ENCODE data around the gene VSIG2. TPM values are rescaled to one million over a fixed set of nuclear protein-coding genes. Genes with fewer than 3 reads are reported as not detected.

Gene VSIG2
- total RNA-seq, 4 donors from 2014 or later, result not detected

DNA sequence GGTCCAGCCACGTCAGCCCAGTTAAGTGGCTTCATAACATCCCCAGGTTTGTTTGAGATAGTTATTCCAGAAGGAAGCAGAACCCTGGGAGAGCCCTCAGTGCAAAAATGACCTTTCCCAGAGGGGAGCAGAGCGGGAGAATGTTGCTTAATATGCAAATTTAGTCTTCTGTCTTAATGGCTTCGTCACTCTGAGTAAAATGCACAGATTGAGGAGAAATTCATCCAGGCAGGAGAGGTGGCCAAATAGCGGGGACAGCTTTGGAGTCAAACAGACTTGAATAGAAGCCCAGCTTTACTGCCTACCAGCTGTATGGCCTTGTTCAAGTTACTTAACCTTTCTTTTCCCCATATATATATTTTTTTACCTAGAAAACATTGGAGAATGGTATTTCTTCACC, 24.6 kb downstream of the VSIG2 start:
- H3K9me3 ChIP-seq, result no peaks in the 10 kb centered on the region
- TF ChIP-seq CTCF (IDR thresholded peaks at IDR 0.05) (no peak), POLR2A (IDR thresholded peaks at IDR 0.05) (no peak)
- no peaks in the 10 kb centered on the region for H3K36me3 ChIP-seq
- no peak overlapping the region for H3K4me3 ChIP-seq
- no peak for DNase-seq
- H3K4me1 ChIP-seq, result peaks cover 0 to 10% (median 2%) of the 10 kb centered on the region in 4 donors
- H3K27me3 ChIP-seq, result no peaks in the 10 kb centered on the region
- H3K27ac ChIP-seq, result no peak overlapping the region

DNA sequence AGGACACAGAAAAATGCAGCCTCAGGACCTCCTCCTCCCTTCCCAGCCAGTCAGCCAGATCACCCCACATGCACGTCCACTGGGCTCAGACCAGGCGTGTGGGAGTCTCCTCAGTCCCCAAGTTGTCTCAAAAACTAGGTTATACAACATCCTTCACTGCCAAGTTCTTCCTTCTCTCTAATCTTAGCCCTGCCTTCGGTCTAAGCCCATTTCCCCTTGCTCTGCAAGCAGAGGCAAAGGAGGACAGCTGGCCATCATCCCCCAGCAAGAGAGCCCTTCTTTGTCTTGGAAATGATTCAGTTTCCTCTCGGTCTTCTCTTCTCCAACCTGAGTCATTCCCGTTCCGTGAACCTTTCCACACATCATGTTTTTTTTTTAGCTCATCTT, 26.3 kb downstream of the VSIG2 start:
- no peaks in the 10 kb centered on the region for H3K27me3 ChIP-seq
- peaks cover 0 to 10% (median 2%) of the 10 kb centered on the region in 4 donors for H3K4me1 ChIP-seq
- peak overlapping the region in 1 of 4 donors; percentile 22 for H3K27ac ChIP-seq
- DNase-seq, result no peak
- H3K4me3 ChIP-seq, result no peak overlapping the region
- H3K9me3 ChIP-seq, result no peaks in the 10 kb centered on the region
- H3K36me3 ChIP-seq, result no peaks in the 10 kb centered on the region
- no peak for TF ChIP-seq CTCF (IDR thresholded peaks at IDR 0.05)
- TF ChIP-seq POLR2A (IDR thresholded peaks at IDR 0.05), result no peak

GRCh38 chr11:124724979-124725718, 26.9 kb downstream of the VSIG2 start:
- no peak for TF ChIP-seq POLR2A (IDR thresholded peaks at IDR 0.05)
- no peak for TF ChIP-seq CTCF (IDR thresholded peaks at IDR 0.05)
- no peaks in the 10 kb centered on the region for H3K27me3 ChIP-seq
- peak overlapping the region in 2 of 4 donors; percentile 21 to 28 for H3K4me3 ChIP-seq
- no peaks in the 10 kb centered on the region for H3K9me3 ChIP-seq
- DNase-seq, result peak in 1 of 3 donors; percentile 55
- no peaks in the 10 kb centered on the region for H3K36me3 ChIP-seq
- peak overlapping the region in 1 of 4 donors; percentile 22 for H3K27ac ChIP-seq
- H3K4me1 ChIP-seq, result peaks cover 0 to 10% (median 2%) of the 10 kb centered on the region in 4 donors

GRCh38 chr11:124722176-124722575, 29.9 kb downstream of the VSIG2 start:
- no peak overlapping the region for H3K27ac ChIP-seq
- H3K9me3 ChIP-seq, result no peaks in the 10 kb centered on the region
- H3K36me3 ChIP-seq, result no peaks in the 10 kb centered on the region
- DNase-seq, result no peak
- TF ChIP-seq CTCF (IDR thresholded peaks at IDR 0.05), result no peak
- TF ChIP-seq POLR2A (IDR thresholded peaks at IDR 0.05), result no peak
- H3K4me1 ChIP-seq, result peaks cover 3 to 21% (median 7%) of the 10 kb centered on the region in 4 donors
- no peaks in the 10 kb centered on the region for H3K27me3 ChIP-seq
- H3K4me3 ChIP-seq, result no peak overlapping the region

DNA sequence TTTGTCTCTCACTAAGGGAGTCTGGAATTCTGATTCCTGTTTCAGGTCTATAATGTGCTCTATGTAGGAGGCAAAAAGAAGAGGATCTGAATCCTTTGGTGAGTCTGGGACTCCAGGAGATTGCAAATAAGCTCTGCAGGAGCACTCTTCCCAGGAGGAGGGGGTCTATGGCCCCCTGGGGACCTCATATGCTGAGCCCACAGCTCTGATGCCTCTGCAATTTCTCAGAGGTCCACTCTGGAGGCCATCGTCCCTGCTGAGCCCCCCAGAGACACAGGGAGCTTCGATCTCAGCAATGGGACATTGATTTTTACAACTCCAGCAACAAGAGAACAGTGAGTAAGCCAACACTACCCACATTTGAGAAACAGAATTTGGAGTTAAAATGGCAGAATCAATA, 32.5 kb downstream of the VSIG2 start:
- Histone ChIP-seq H3K4me1 (peaks cover 0 to 12% (median 6%) of the 10 kb centered on the region in 4 donors), H3K36me3 (no peaks in the 10 kb centered on the region), H3K27ac (no peak overlapping the region), H3K9me3 (no peaks in the 10 kb centered on the region), H3K27me3 (no peaks in the 10 kb centered on the region), H3K4me3 (no peak overlapping the region)
- TF ChIP-seq POLR2A (IDR thresholded peaks at IDR 0.05) (no peak), CTCF (IDR thresholded peaks at IDR 0.05) (no peak)
- no peak for DNase-seq
